Vagina (tissue), 2 donors: ENCODE measurements around the gene RAD50. TPM values are rescaled to one million over a fixed set of nuclear protein-coding genes. Genes with fewer than 3 reads are reported as not detected.
A peak's percentile ranks its signal among the peaks of the same experiment; 100 is the strongest.
"Not testable (repeated sequence)": the region's sequence is repeated elsewhere in the genome, so short reads cannot be mapped to it uniquely, and the experiment has no call there.

ENCODE experiments used
- DNase-seq, 2 donors: peaks; one replicate each; pipeline ENCODE4 v3.0.0-alpha.2; 2017; ENCODE audit errors: extremely low spot score in 2 of 2
- H3K27ac ChIP-seq: fragments of 200-600 bp; sonication (generic); one replicate; pipeline ENCODE4 v1.5.1; 2019
- H3K27me3 ChIP-seq: fragments of 200-600 bp; sonication (generic); one replicate; pipeline ENCODE4 v1.5.1; 2019
- H3K36me3 ChIP-seq, 2 donors: fragments of 200-600 bp; sonication (generic); one replicate each; pipeline ENCODE4 v1.5.1; 2017 to 2019
- H3K4me1 ChIP-seq: fragments of 200-600 bp; sonication (generic); one replicate; pipeline ENCODE4 v1.5.1; 2019
- H3K4me3 ChIP-seq, 2 donors: fragments of 200-600 bp; sonication (generic); 1 replicate in 1 of 2; 2 replicates in 1 of 2; pipeline ENCODE4 v1.5.1; 2016 to 2019
- H3K9me3 ChIP-seq: fragments of 200-600 bp; sonication (generic); one replicate; pipeline ENCODE4 v1.5.1; 2019
- POLR2A ChIP-seq, 2 donors: fragments of 450-650 bp; IDR thresholded peaks; one replicate each; pipeline ENCODE4 v1.6.1; 2017; ENCODE audit warnings: antibody characterized with exemption in 2 of 2, mild to moderate bottlenecking in 2 of 2, moderate library complexity in 2 of 2
- POLR2AphosphoS5 ChIP-seq, 2 donors: sonication (generic); formaldehyde crosslinking; IDR thresholded peaks; one replicate each; pipeline ENCODE4 v1.9.0; 2017; ENCODE audit warnings: antibody characterized with exemption in 2 of 2, mild to moderate bottlenecking in 2 of 2, low read depth in 1 of 2; ENCODE audit not compliant: insufficient read depth in 1 of 2
- intact Hi-C: fragments of 100-400 bp; cut with DNase I; formaldehyde crosslinking; loops from one replicate; pipeline ENCODE4 v1.15.1; 2023
- total RNA-seq: library from RNA; depleted of rRNA; stranded (reverse); fragments of >200 nt; gene quantifications from one replicate; pipeline ENCODE4 v1.2.3, GENCODE V29; 2016
- TF ChIP-seq, protein P1 (sequence below), 3 experiments: fragments of 450-650 bp in 2 of 3; fragments of 200-600 bp in 1 of 3; sonication (generic) in 1 of 3; IDR thresholded peaks; one replicate each; pipeline ENCODE4 v1.5.1; 2017 to 2019; ENCODE audit warnings: antibody characterized with exemption in 3 of 3, mild to moderate bottlenecking in 2 of 3, moderate library complexity in 2 of 3

RAD50 gene
- total RNA-seq = 29.0 TPM

DNA sequence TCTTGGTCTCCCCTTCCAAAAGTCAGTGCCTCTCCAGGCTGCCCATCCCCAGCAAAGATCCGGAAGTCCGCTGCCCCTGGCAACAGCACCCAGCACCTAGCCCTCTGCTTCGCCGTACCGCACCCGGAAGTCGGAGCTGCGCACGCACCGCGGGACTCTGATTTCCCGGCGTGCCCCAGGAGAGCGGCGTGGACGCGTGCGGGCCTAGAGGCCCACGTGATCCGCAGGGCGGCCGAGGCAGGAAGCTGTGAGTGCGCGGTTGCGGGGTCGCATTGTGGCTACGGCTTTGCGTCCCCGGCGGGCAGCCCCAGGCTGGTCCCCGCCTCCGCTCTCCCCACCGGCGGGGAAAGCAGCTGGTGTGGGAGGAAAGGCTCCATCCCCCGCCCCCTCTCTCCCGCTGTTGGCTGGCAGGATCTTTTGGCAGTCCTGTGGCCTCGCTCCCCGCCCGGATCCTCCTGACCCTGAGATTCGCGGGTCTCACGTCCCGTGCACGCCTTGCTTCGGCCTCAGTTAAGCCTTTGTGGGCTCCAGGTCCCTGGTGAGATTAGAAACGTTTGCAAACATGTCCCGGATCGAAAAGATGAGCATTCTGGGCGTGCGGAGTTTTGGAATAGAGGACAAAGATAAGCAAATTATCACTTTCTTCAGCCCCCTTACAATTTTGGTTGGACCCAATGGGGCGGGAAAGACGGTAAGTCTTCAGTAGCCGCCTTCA is at the start of gene RAD50:
Gene RAD50 (plus strand): TSS at position 215 of the 715 bp plus-strand sequence. CDS start 348 bp downstream, at position 563.
- TF ChIP-seq POLR2A (IDR thresholded peaks at IDR 0.05) = peak in 1 of 2 donors; percentile 64
- TF ChIP-seq POLR2AphosphoS5 (IDR thresholded peaks at IDR 0.05; ENCODE audit: insufficient read depth in 1 of 2, low read depth in 1 of 2) = peak; percentile 92 to 95
- TF ChIP-seq, protein P1, sequence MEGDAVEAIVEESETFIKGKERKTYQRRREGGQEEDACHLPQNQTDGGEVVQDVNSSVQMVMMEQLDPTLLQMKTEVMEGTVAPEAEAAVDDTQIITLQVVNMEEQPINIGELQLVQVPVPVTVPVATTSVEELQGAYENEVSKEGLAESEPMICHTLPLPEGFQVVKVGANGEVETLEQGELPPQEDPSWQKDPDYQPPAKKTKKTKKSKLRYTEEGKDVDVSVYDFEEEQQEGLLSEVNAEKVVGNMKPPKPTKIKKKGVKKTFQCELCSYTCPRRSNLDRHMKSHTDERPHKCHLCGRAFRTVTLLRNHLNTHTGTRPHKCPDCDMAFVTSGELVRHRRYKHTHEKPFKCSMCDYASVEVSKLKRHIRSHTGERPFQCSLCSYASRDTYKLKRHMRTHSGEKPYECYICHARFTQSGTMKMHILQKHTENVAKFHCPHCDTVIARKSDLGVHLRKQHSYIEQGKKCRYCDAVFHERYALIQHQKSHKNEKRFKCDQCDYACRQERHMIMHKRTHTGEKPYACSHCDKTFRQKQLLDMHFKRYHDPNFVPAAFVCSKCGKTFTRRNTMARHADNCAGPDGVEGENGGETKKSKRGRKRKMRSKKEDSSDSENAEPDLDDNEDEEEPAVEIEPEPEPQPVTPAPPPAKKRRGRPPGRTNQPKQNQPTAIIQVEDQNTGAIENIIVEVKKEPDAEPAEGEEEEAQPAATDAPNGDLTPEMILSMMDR (IDR thresholded peaks at IDR 0.05) = no peak
- intact Hi-C loops = no loop called here
- peak in 1 of 2 donors; percentile 91 for DNase-seq
- Histone ChIP-seq H3K27ac (peak within 1 kb of the TSS; percentile 83), H3K36me3 (peaks cover 0 to 5% of the 10 kb centered on the region in 2 donors), H3K4me3 (peak within 1 kb of the TSS; percentile 69 to 70), H3K9me3 (no peaks in the 10 kb centered on the region), H3K4me1 (peaks cover 23% of the 10 kb centered on the region), H3K27me3 (no peaks in the 10 kb centered on the region)

DNA sequence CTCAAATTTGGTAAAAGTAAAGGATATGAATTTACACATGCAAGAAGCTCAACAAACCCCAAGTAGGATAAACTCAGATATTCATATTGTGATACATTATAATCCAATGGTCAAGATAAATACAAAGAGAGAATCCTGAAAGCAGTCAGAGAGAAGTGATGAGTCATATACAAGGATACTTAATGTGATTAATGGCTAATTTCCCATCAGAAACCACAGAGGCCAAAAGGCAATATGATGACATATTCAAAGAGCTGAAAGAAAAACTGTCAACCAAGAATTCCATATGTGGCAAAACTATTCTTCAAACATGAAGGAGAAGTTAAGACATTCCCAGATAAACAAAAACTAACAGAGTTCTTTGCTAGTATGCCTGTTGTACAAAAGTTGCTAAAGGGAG is 46.7 kb upstream of the RAD50 start:
- H3K27me3 ChIP-seq = no peaks in the 10 kb centered on the region
- no peaks in the 10 kb centered on the region for H3K9me3 ChIP-seq
- peaks cover 8% of the 10 kb centered on the region for H3K4me1 ChIP-seq
- no peaks in the 10 kb centered on the region for H3K36me3 ChIP-seq
- no peak overlapping the region for H3K27ac ChIP-seq
- H3K4me3 ChIP-seq = no peak overlapping the region
- intact Hi-C loops = no loop called here
- no peak for DNase-seq
- TF ChIP-seq POLR2A (IDR thresholded peaks at IDR 0.05) (no peak), POLR2AphosphoS5 (IDR thresholded peaks at IDR 0.05; ENCODE audit: insufficient read depth in 1 of 2, low read depth in 1 of 2) (no peak)
- TF ChIP-seq, protein P1 (IDR thresholded peaks at IDR 0.05) = no peak

DNA sequence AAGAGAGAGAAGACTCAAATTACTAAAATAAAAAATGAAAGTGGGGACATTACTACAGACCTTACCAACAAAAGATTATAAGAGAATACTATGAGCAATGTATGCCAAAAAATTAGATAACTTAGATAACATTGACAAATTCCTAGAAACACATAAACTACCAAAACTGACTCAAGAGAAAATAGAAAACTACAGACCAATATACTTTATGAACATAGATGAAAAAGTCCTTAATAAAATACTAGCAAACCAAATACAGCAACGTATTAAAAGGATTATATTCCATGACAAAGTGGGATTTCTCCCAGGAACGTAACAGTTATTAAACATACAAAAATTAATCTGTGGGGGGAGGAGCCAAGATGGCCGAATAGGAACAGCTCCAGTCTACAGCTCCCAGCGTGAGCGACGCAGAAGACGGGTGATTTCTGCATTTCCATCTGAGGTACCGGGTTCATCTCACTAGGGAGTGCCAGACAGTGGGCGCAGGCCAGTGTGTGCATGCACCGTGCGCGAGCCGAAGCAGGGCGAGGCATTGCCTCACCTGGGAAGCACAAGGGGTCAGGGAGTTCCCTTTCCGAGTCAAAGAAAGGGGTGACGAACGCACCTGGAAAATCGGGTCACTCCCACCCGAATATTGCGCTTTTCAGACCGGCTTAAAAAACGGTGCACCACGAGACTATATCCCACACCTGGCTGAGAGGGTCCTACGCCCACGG is 43.0 kb upstream of the RAD50 start:
- intact Hi-C loops, H3K27me3 ChIP-seq, H3K4me3 ChIP-seq, H3K36me3 ChIP-seq, H3K4me1 ChIP-seq, H3K9me3 ChIP-seq, DNase-seq, H3K27ac ChIP-seq: not testable (repeated sequence)

DNA sequence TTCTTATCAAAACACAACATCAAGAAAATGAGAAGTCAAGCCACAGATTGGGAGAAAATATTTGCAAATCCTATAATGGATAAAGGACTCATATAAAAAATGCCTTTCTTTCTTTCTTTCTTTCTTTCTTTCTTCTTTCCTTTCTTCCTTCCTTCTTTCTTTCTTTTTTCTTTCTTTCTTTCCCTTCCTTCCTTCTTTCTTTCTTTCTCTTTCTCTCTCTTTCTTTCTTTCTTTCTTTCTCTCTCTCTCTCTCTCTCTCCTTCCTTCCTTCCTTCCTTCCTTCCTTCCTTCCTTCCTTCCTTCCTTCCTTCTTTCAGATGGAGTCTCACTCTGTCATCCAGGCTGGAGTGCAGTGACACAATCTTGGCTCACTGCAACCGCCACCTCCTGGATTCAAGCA is 34.7 kb upstream of the RAD50 start:
- DNase-seq, H3K4me3 ChIP-seq, H3K9me3 ChIP-seq, H3K36me3 ChIP-seq, H3K4me1 ChIP-seq, H3K27me3 ChIP-seq, intact Hi-C loops, H3K27ac ChIP-seq: not testable (repeated sequence)

DNA sequence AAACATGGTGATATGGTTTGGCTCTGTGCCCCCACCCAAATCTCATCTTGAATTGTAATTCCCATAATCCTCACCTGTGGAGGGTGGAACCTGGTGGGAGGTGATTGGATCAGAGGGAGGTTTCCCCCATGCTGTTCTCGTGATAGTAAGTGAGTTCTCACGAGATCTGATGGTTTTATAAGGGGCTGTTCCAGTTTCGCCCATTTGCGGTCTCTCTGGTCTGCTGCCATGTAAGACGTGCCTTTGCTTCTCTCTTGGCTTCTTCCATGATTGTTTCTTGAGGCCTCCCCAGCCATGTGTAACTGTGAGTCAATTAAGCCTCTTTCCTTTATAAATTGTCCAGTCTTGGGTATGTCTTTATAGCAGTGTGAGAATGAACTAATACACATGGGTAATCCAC is 31.9 kb upstream of the RAD50 start:
- H3K27me3 ChIP-seq, H3K27ac ChIP-seq, intact Hi-C loops, DNase-seq, H3K9me3 ChIP-seq, H3K36me3 ChIP-seq, H3K4me1 ChIP-seq, H3K4me3 ChIP-seq: not testable (repeated sequence)

DNA sequence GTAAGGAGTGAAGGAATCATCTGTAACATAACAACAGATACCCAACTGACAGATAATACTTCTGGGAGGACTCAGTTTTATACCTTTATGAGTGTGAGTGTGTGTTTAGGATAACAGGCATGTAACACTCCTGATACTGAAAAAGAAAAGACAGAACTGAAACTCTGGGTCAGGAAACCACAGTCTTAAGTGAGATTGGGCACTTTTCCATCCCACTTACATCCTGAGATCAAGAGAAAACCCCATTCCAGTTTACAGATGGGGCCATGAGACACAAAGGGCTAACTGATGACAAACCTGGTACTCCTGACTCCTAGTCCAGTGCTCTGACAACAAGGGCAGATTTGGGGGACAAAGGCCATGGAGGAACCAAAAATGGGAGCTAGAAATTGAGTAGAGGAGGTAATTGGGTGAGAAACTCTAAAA is 31.5 kb upstream of the RAD50 start:
- DNase-seq = no peak
- no peak for TF ChIP-seq POLR2A (IDR thresholded peaks at IDR 0.05)
- no peak for TF ChIP-seq POLR2AphosphoS5 (IDR thresholded peaks at IDR 0.05; ENCODE audit: insufficient read depth in 1 of 2, low read depth in 1 of 2)
- TF ChIP-seq, protein P1 (IDR thresholded peaks at IDR 0.05) = no peak
- intact Hi-C loops = no loop called here
- Histone ChIP-seq H3K4me3 (no peak overlapping the region), H3K27me3 (no peaks in the 10 kb centered on the region), H3K9me3 (no peaks in the 10 kb centered on the region), H3K4me1 (no peaks in the 10 kb centered on the region), H3K36me3 (no peaks in the 10 kb centered on the region), H3K27ac (no peak overlapping the region)
